K562 (cell line): ENCODE measurements around the gene TMEM245. TPM values are rescaled to one million over a fixed set of nuclear protein-coding genes. Genes with fewer than 3 reads are reported as not detected.

Source experiments
- ATAC-seq: fragments of 200-7000 bp; cut with Tn5 transposase; 3 replicates; pipeline ENCODE4 v1.9.1; 2020; ENCODE audit warnings: moderate library complexity
- BruUV-seq: library from RNA; stranded (reverse); fragments of 400-500 nt; replicated peaks from 2 replicates; lab custom pipeline; 2021; lab: Mats Ljungman, UMichigan
- CTCF ChIA-PET: fragments of 300-600 bp; formaldehyde crosslinking; extraction: SDS; loops from one replicate; lab custom pipeline; 2021; ENCODE audit warnings: low intra/inter-chr PET ratio; lab: Yijun Ruan, JAX
- POLR2A ChIA-PET: fragments of 300-600, 350-650 bp; sonication (Branson Sonifier 250); formaldehyde crosslinking; extraction: SDS; loops from one replicate; lab custom pipeline; 2021; ENCODE audit warnings: antibody characterized with exemption, inconsistent platforms; lab: Yijun Ruan, JAX
- DNase-seq, 4 experiments: peaks; one replicate each; pipeline versions ENCODE4 v3.0.0 to v3.0.0-alpha.2; 2011 to 2018; ENCODE audit warnings: low spot score in 3 of 4, mixed read lengths in 3 of 4; ENCODE audit errors: extremely low read depth in 1 of 4
- FAIRE-seq: peaks from 2 replicates; lab custom pipeline; 2011; peaks lifted over from hg19 to GRCh38; lab: Jason Lieb, UNC
- H2AFZ ChIP-seq: 2 replicates; pipeline ENCODE4 v1.6.0; 2011; ENCODE audit warnings: low read depth, low read length, control low read depth, inconsistent platforms
- H3K27ac ChIP-seq: fragments of 200-600 bp; 3 replicates; pipeline ENCODE4 v1.8.0; 2011; ENCODE audit warnings: low read depth, mild to moderate bottlenecking, control low read depth, inconsistent platforms, low read length, moderate library complexity, mixed read lengths; ENCODE audit errors: extremely low read depth
- H3K27me3 ChIP-seq, 2 experiments: fragments of 300-600 bp in 1 of 2; 2 replicates in 1 of 2; 3 replicates in 1 of 2; pipeline versions ENCODE4 v1.6.0 to v1.8.0; 2011; ENCODE audit warnings: inconsistent platforms in 2 of 2, low read length in 2 of 2, mild to moderate bottlenecking in 1 of 2, mixed read lengths in 1 of 2, moderate library complexity in 1 of 2; ENCODE audit not compliant: control insufficient read depth in 2 of 2, insufficient read depth in 2 of 2
- H3K36me3 ChIP-seq: fragments of 300-600 bp; 3 replicates; pipeline ENCODE4 v1.8.0; 2011; ENCODE audit warnings: mild to moderate bottlenecking, low read length, inconsistent platforms; ENCODE audit not compliant: control insufficient read depth, insufficient read depth
- H3K4me1 ChIP-seq, 2 experiments: fragments of 200-600 bp in 1 of 2; replicated peaks in 1 of 2; 2 replicates in 1 of 2; 3 replicates in 1 of 2; pipeline versions ENCODE4 v1.5.1 to v1.8.0; 2011; ENCODE audit warnings: inconsistent platforms in 2 of 2, low read length in 2 of 2, mild to moderate bottlenecking in 1 of 2, mixed read lengths in 1 of 2, moderate library complexity in 1 of 2; ENCODE audit not compliant: control insufficient read depth in 2 of 2, insufficient read depth in 2 of 2
- H3K4me2 ChIP-seq: 2 replicates; pipeline ENCODE4 v1.6.1; 2011; ENCODE audit warnings: low read length, control low read depth, inconsistent platforms, mixed read lengths; ENCODE audit not compliant: insufficient read depth
- H3K4me3 ChIP-seq: fragments of 200-600 bp; sonication (generic), shearing (Covaris generic); 2 replicates; pipeline ENCODE4 v1.5.1; 2016; ENCODE audit warnings: control low read depth, inconsistent platforms
- H3K79me2 ChIP-seq: fragments of 200-600 bp; 3 replicates; pipeline ENCODE4 v1.8.0; 2011; ENCODE audit warnings: low read length, inconsistent platforms; ENCODE audit not compliant: control insufficient read depth, insufficient read depth
- H3K9ac ChIP-seq, 2 experiments: 2 replicates each; pipeline versions ENCODE4 v1.6.0 to v1.6.1; 2011; ENCODE audit warnings: low read depth in 2 of 2, low read length in 2 of 2, control low read depth in 1 of 2, inconsistent platforms in 1 of 2, mild to moderate bottlenecking in 1 of 2, mixed read lengths in 1 of 2; ENCODE audit not compliant: insufficient read depth in 1 of 2
- H3K9me1 ChIP-seq: one replicate; pipeline ENCODE4 v1.6.0; 2011; ENCODE audit warnings: inconsistent platforms, mild to moderate bottlenecking, low read length, moderate library complexity; ENCODE audit not compliant: control insufficient read depth, insufficient read depth
- H3K9me3 ChIP-seq: replicated peaks from 2 replicates; pipeline ENCODE4 v1.5.1; 2011; ENCODE audit warnings: low read depth, low read length, inconsistent platforms; ENCODE audit not compliant: control insufficient read depth, insufficient read depth
- H4K20me1 ChIP-seq: replicated peaks from 2 replicates; pipeline ENCODE4 v1.6.1; 2011; ENCODE audit warnings: low read length, inconsistent platforms, mixed read lengths; ENCODE audit not compliant: control insufficient read depth, insufficient read depth
- IRF1 ChIP-seq: sonication (generic); formaldehyde crosslinking; IDR thresholded peaks from 2 replicates; pipeline ENCODE4 v1.8.0; 2022; ENCODE audit warnings: missing genetic modification reagents, mild to moderate bottlenecking, borderline replicate concordance
- JUND ChIP-seq, 2 experiments: IDR thresholded peaks; 2 replicates in 1 of 2; 3 replicates in 1 of 2; pipeline ENCODE4 v1.6.1; 2011; ENCODE audit warnings: borderline replicate concordance in 2 of 2, low read depth in 2 of 2, low read length in 2 of 2, improper control_type of control experiment in 1 of 2, missing biosample characterization in 1 of 2, missing genetic modification characterization in 1 of 2, missing genetic modification reagents in 1 of 2
- MBD1 ChIP-seq: fragments of 250-450 bp; sonication (Bioruptor Pico); IDR thresholded peaks from 2 replicates; pipeline ENCODE4 v1.8.0; 2022; ENCODE audit warnings: inconsistent platforms
- NFXL1 ChIP-seq: fragments of 450-650 bp; formaldehyde crosslinking; IDR thresholded peaks from 2 replicates; pipeline ENCODE4 v1.4.0; 2021; ENCODE audit warnings: mild to moderate bottlenecking
- OTX1 ChIP-seq: fragments of 450-650 bp; formaldehyde crosslinking; IDR thresholded peaks from 2 replicates; pipeline ENCODE4 v1.4.0; 2022; ENCODE audit warnings: mild to moderate bottlenecking
- RBFOX2 ChIP-seq: fragments of 200-400 bp; formaldehyde crosslinking; IDR thresholded peaks from 2 replicates; pipeline ENCODE4 v1.6.1; 2017; ENCODE audit warnings: low read depth, mild to moderate bottlenecking, low read length, moderate library complexity
- SIN3B ChIP-seq: fragments of 450-650 bp; IDR thresholded peaks from 2 replicates; pipeline ENCODE4 v1.6.1; 2017; ENCODE audit warnings: low read depth, mild to moderate bottlenecking, moderate library complexity
- ZNF398 ChIP-seq: fragments of 250-450 bp; sonication (Bioruptor Pico); IDR thresholded peaks from 2 replicates; pipeline ENCODE4 v1.8.0; 2021; ENCODE audit warnings: moderate library complexity, mild to moderate bottlenecking, inconsistent platforms
- ZNF507 ChIP-seq: conservative IDR thresholded peaks from 2 replicates; pipeline ENCODE4 v1.6.1; 2017; ENCODE audit warnings: missing genetic modification characterization, missing compliant biosample characterization
- WGBS: fragments of 100-300 bp; shearing (Covaris generic); methylation state at CpG from one replicate; pipeline ENCODE4 v1.1.6; 2016; ENCODE audit warnings: low coverage, mixed read lengths; ENCODE audit not compliant: insufficient coverage; ENCODE audit errors: missing lambda C conversion rate; 5-methylcytosine and 5-hydroxymethylcytosine counted together
- in situ Hi-C: fragments of 300-500 bp; cut with MboI; formaldehyde crosslinking; loops from 4 replicates; pipeline ENCODE4 v1.15.0; 2018; ENCODE audit warnings: inconsistent platforms, mixed read lengths
- intact Hi-C: fragments of 100-400 bp; cut with micrococcal nuclease; formaldehyde crosslinking; loops from 2 replicates; pipeline ENCODE4 v1.14.2; 2022
- polyA plus RNA-seq, 8 experiments: library from polyadenylated mRNA; depleted of rRNA in 4 of 8; stranded (reverse) in 5 of 8; unstranded in 3 of 8; fragments of >200 nt; fragmentation: Nextera tagmentation in 2 of 8; fragmentation: Illumina TruSeq in 1 of 8; extraction: Ambion mirVana in 2 of 8; extraction: Trizol in 1 of 8; gene quantifications; 2 replicates each; pipeline versions ENCODE4 v1.2.1 to v1.2.3, GENCODE V29; 2011 to 2014; ENCODE audit warnings: inconsistent platforms in 1 of 8, missing spikeins in 1 of 8
- total RNA-seq, 7 experiments: library from RNA; depleted of rRNA in 6 of 7; stranded (reverse); fragments of >200 nt in 6 of 7; fragmentation: Illumina TruSeq in 2 of 7; extraction: Trizol in 2 of 7; gene quantifications; 2 replicates each; pipeline versions ENCODE4 v1.2.1 to v1.2.3, GENCODE V29; 2011 to 2021; ENCODE audit warnings: low replicate concordance in 1 of 7

The TMEM245 gene
- total and polyA plus RNA-seq, 9 of the 15 experiments (the other 6 are each of a cell fraction or from before 2014, with no cell fraction given), result 8.5 to 43.2 (median 24.3) TPM

GRCh38 chr9:109088221-109088620, 31.5 kb downstream of the TMEM245 start:
- no peaks in the 10 kb centered on the region for H3K27me3 ChIP-seq
- 95% methylated on average over 7 of the region's 7 CpGs for WGBS
- no peak for TF ChIP-seq OTX1 (CRISPR knock-in tag)
- TF ChIP-seq ZNF507 (tag), result no peak
- no peak for TF ChIP-seq IRF1
- no peak for TF ChIP-seq MBD1 (CRISPR knock-in tag)
- TF ChIP-seq RBFOX2, result no peak
- no peak for TF ChIP-seq NFXL1
- TF ChIP-seq JUND (IDR thresholded peaks at IDR 0.05; ENCODE audit: borderline replicate concordance, low read depth, low read length), result no peak
- TF ChIP-seq JUND (tag; IDR thresholded peaks at IDR 0.05; ENCODE audit: borderline replicate concordance, low read depth, low read length), result no peak
- TF ChIP-seq ZNF398 (CRISPR knock-in tag), result no peak
- TF ChIP-seq SIN3B, result no peak
- TF ChIP-seq, all 486 proteins: peak for 0
- FAIRE-seq (peak; percentile 46), DNase-seq (no peak), ATAC-seq (no peak)
- no peak overlapping the region for H3K4me3 ChIP-seq
- no peak overlapping the region for H3K27ac ChIP-seq
- H3K79me2 ChIP-seq, result peaks cover 26% of the 10 kb centered on the region
- no TSS peak for BruUV-seq
- ChIA-PET POLR2A (interaction anchor here (0.8 to 1.8 kb wide), 6 partner anchors 9 to 52 kb away, joined by 3 to 8 read pairs (median 4); no protein-coding TSS in a partner anchor), CTCF (no interaction called here)
- H2AFZ ChIP-seq, result no peak overlapping the region
- H3K4me2 ChIP-seq, result no peak overlapping the region
- no peaks in the 10 kb centered on the region for H3K9me3 ChIP-seq
- intact Hi-C loops (no loop called here), in situ Hi-C loops (no loop called here)
- no peaks in the 10 kb centered on the region for H3K4me1 ChIP-seq
- peaks cover 90% of the 10 kb centered on the region for H3K36me3 ChIP-seq
- H3K9me1 ChIP-seq, result no peaks in the 10 kb centered on the region
- H3K9ac ChIP-seq, result no peak overlapping the region
- H4K20me1 ChIP-seq, result no peaks in the 10 kb centered on the region
